ENCODE results near the gene RBX1.
A peak's percentile ranks its signal among the peaks of the same experiment; 100 is the strongest.

The RBX1 gene

DNA sequence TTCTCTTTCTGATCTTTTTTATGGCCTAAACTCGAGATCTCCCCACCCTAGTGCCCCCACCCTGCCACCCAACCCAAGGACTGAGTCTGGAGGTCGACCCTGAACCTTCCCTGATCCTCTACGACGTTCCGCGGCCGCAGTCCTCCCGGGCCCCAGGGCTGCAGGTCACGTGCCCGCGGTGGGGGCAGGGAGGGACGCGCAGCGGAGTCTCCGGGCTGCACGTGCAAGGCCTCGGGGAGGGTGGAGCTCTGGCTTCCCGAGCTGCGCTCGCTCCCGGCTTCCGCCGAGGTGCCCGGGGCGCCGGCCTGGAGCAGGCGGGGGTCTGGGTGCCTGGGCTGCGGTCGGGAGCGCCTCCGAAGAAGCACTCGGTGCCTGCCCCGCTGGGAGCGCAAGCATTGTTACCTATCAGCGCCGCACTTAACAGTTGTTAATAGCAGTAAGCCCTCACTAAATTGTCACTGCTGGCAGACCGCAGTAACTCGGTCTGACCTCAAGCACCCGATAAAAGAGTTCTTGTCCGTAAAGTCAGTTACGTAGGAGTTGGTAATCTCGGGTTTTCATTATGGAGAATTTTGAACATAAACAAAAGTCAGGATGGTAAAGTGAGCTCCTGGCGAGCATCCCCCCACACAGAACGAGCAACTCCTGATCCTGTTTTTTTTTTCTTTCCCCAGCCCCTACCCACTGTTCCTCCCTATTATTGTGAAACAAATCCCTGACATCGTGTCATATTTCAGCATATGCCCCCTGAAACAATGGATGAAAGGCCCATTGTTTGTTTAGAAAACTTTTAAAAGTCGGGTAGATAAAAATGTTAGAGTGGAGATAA, 71.5 kb downstream of the RBX1 start:
- peak; percentile 75 for DNase-seq (ENCODE audit: low spot score)

Measured in CD4-positive, alpha-beta T cell treated with Interleukin-2 at 100 ng/mL for 4 hours (primary cell).